Tibial nerve (tissue), 4 donors: ENCODE measurements around the gene C17orf67. TPM values are rescaled to one million over a fixed set of nuclear protein-coding genes. Genes with fewer than 3 reads are reported as not detected.

Source experiments
- DNase-seq, 2 donors: peaks; one replicate each; pipeline ENCODE4 v3.0.0-alpha.2; 2019; ENCODE audit warnings: low spot score in 2 of 2
- H3K27ac ChIP-seq, 4 donors: fragments of 200-600 bp; sonication (generic) in 3 of 4; one replicate each; pipeline ENCODE4 v1.5.1; 2017 to 2019; ENCODE audit warnings: mild to moderate bottlenecking in 1 of 4
- H3K27me3 ChIP-seq, 2 donors: fragments of 200-600 bp; sonication (generic) in 1 of 2; one replicate each; pipeline versions ENCODE4 v1.5.1 to v1.6.0; 2017 to 2019
- H3K36me3 ChIP-seq, 3 donors: fragments of 200-600 bp; sonication (generic); one replicate each; pipeline ENCODE4 v1.5.1; 2018 to 2019
- H3K4me1 ChIP-seq, 4 donors: fragments of 200-600 bp; sonication (generic) in 3 of 4; one replicate each; pipeline ENCODE4 v1.5.1; 2017 to 2019
- H3K4me3 ChIP-seq, 4 donors: fragments of 200-600 bp; sonication (generic) in 3 of 4; one replicate each; pipeline ENCODE4 v1.5.1; 2017 to 2019; ENCODE audit warnings: mild to moderate bottlenecking in 1 of 4, moderate library complexity in 1 of 4
- H3K9me3 ChIP-seq, 4 donors: fragments of 200-600 bp; sonication (generic) in 3 of 4; one replicate each; pipeline ENCODE4 v1.5.1; 2017 to 2019
- CTCF ChIP-seq, 5 experiments: fragments of 200-600 bp in 3 of 5; fragments of 450-650 bp in 2 of 5; sonication (generic) in 3 of 5; IDR thresholded peaks; one replicate each; pipeline ENCODE4 v1.5.1; 2016 to 2019; ENCODE audit warnings: antibody characterized with exemption in 5 of 5, mild to moderate bottlenecking in 3 of 5, moderate library complexity in 2 of 5
- EP300 ChIP-seq, 2 donors: sonication (generic); formaldehyde crosslinking; IDR thresholded peaks; one replicate each; pipeline ENCODE4 v1.6.1; 2017; ENCODE audit warnings: antibody characterized with exemption in 2 of 2, mild to moderate bottlenecking in 1 of 2
- POLR2A ChIP-seq, 2 donors: fragments of 450-650 bp; IDR thresholded peaks; one replicate each; pipeline ENCODE4 v1.6.1; 2017; ENCODE audit warnings: antibody characterized with exemption in 2 of 2, mild to moderate bottlenecking in 2 of 2, moderate library complexity in 2 of 2
- WGBS, 2 donors: methylation state at CpG; one replicate each; pipeline ENCODE4 v1.1.5; 2018; 5-methylcytosine and 5-hydroxymethylcytosine counted together
- total RNA-seq, 4 donors: library from RNA; depleted of rRNA; stranded (reverse); fragments of >200 nt; gene quantifications; one replicate each; pipeline ENCODE4 v1.1.0, GENCODE V29; 2016

C17orf67 gene
- total RNA-seq, 4 donors from 2014 or later: 2.4 to 4.5 (median 3.1) TPM

- no peaks in the 10 kb centered on the region for H3K27me3 ChIP-seq
- WGBS, 2 donors: 59 to 66% methylated on average over 7 of the region's 7 CpGs
- H3K4me1 ChIP-seq: peaks cover 0 to 50% (median 24%) of the 10 kb centered on the region in 4 donors
- H3K9me3 ChIP-seq: no peaks in the 10 kb centered on the region
- peaks cover 0 to 21% (median 0%) of the 10 kb centered on the region in 3 donors for H3K36me3 ChIP-seq
- peak overlapping the region; percentile 71 to 95 (median 92) for H3K4me3 ChIP-seq
- TF ChIP-seq EP300 (IDR thresholded peaks at IDR 0.05): no peak
- TF ChIP-seq CTCF (IDR thresholded peaks at IDR 0.05): no peak
- no peak for TF ChIP-seq POLR2A (IDR thresholded peaks at IDR 0.05)
- H3K27ac ChIP-seq: peak overlapping the region in 3 of 4 donors; percentile 77 to 95 (median 92)
- no peak for DNase-seq
These were observed 1.5 kb upstream of the C17orf67 start for GRCh38 chr17:56835264-56835585.

- no peaks in the 10 kb centered on the region for H3K9me3 ChIP-seq
- H3K27me3 ChIP-seq: no peaks in the 10 kb centered on the region
- 15 to 16% methylated on average over 53 to 72 of the region's 81 CpGs for WGBS, 2 donors
- DNase-seq: peak in 1 of 2 donors; percentile 17
- TF ChIP-seq EP300 (IDR thresholded peaks at IDR 0.05) (no peak), POLR2A (IDR thresholded peaks at IDR 0.05) (no peak), CTCF (IDR thresholded peaks at IDR 0.05) (peak in 1 of 5 experiments; percentile 7)
- H3K4me1 ChIP-seq: peaks cover 0 to 50% (median 24%) of the 10 kb centered on the region in 4 donors
- peak overlapping the region; percentile 77 to 95 (median 88) for H3K27ac ChIP-seq
- H3K4me3 ChIP-seq: peak overlapping the region; percentile 71 to 95 (median 92)
- peaks cover 0 to 18% (median 0%) of the 10 kb centered on the region in 3 donors for H3K36me3 ChIP-seq
These were observed 902 bp upstream of the C17orf67 start for GRCh38 chr17:56834380-56835263.

- H3K27ac ChIP-seq: peak overlapping the region; percentile 78 to 95 (median 86)
- DNase-seq: peak in 1 of 2 donors; percentile 30
- TF ChIP-seq EP300 (IDR thresholded peaks at IDR 0.05) (no peak), CTCF (IDR thresholded peaks at IDR 0.05) (no peak), POLR2A (IDR thresholded peaks at IDR 0.05) (peak in 1 of 2 donors; percentile 17)
- peak overlapping the region; percentile 58 to 95 (median 82) for H3K4me3 ChIP-seq
- peaks cover 0 to 22% (median 0%) of the 10 kb centered on the region in 3 donors for H3K36me3 ChIP-seq
- no peaks in the 10 kb centered on the region for H3K9me3 ChIP-seq
- WGBS, 2 donors: 1 to 2% methylated on average over 22 to 51 of the region's 95 CpGs
- H3K4me1 ChIP-seq: peaks cover 0 to 50% (median 24%) of the 10 kb centered on the region in 4 donors
- no peaks in the 10 kb centered on the region for H3K27me3 ChIP-seq
These were observed 487 bp downstream of the C17orf67 start for GRCh38 chr17:56833057-56833808.

- WGBS, 2 donors: 78 to 80% methylated on average over 4 of the region's 4 CpGs
- TF ChIP-seq CTCF (IDR thresholded peaks at IDR 0.05) (no peak), EP300 (IDR thresholded peaks at IDR 0.05) (no peak)
- no peaks in the 10 kb centered on the region for H3K27me3 ChIP-seq
- peak overlapping the region in 1 of 4 donors; percentile 79 for H3K27ac ChIP-seq
- H3K4me3 ChIP-seq: peak overlapping the region in 3 of 4 donors; percentile 58 to 95 (median 94)
- H3K9me3 ChIP-seq: no peaks in the 10 kb centered on the region
- peaks cover 0 to 26% (median 0%) of the 10 kb centered on the region in 3 donors for H3K36me3 ChIP-seq
- no peak for DNase-seq
- H3K4me1 ChIP-seq: peaks cover 0 to 47% (median 24%) of the 10 kb centered on the region in 4 donors
These were observed 1.3 kb downstream of the C17orf67 start for GRCh38 chr17:56832446-56832845.
